Aorta (tissue), 5 donors: ENCODE data around the gene ATAD1. TPM values are rescaled to one million over a fixed set of nuclear protein-coding genes. Genes with fewer than 3 reads are reported as not detected.

Experiments used
- ATAC-seq: fragments of 200-7000 bp; cut with Tn5 transposase; one replicate; pipeline ENCODE4 v1.9.1; 2022; ENCODE audit warnings: moderate library complexity; ENCODE audit not compliant: low FRiP score
- DNase-seq, 2 donors: peaks; one replicate each; pipeline ENCODE4 v3.0.0-alpha.2; 2020
- H3K27ac ChIP-seq, 2 donors: one replicate each; pipeline ENCODE4 v1.5.1; 2013; ENCODE audit warnings: low read length in 2 of 2, mild to moderate bottlenecking in 2 of 2, moderate library complexity in 2 of 2, control low read depth in 1 of 2, inconsistent platforms in 1 of 2, low read depth in 1 of 2
- H3K27me3 ChIP-seq, 2 donors: one replicate each; pipeline ENCODE4 v1.6.1; 2013; ENCODE audit warnings: control low read depth in 1 of 2, low read length in 1 of 2, mild to moderate bottlenecking in 1 of 2, moderate library complexity in 1 of 2; ENCODE audit not compliant: insufficient read depth in 2 of 2, control insufficient read depth in 1 of 2
- H3K36me3 ChIP-seq, 2 donors: one replicate each; pipeline ENCODE4 v1.6.1; 2013; ENCODE audit warnings: control low read depth in 1 of 2, low read length in 1 of 2, mild to moderate bottlenecking in 1 of 2; ENCODE audit not compliant: insufficient read depth in 2 of 2, control insufficient read depth in 1 of 2
- H3K4me1 ChIP-seq, 2 donors: one replicate each; pipeline ENCODE4 v1.6.1; 2013; ENCODE audit warnings: low read length in 2 of 2, control low read depth in 1 of 2, mild to moderate bottlenecking in 1 of 2, moderate library complexity in 1 of 2; ENCODE audit not compliant: insufficient read depth in 2 of 2, control insufficient read depth in 1 of 2
- H3K4me3 ChIP-seq, 2 donors: one replicate each; pipeline ENCODE4 v1.5.1; 2013; ENCODE audit warnings: low read length in 2 of 2, control low read depth in 1 of 2, mild to moderate bottlenecking in 1 of 2
- H3K9me3 ChIP-seq: one replicate; pipeline ENCODE4 v1.6.1; 2013; ENCODE audit warnings: mild to moderate bottlenecking, low read length; ENCODE audit not compliant: control insufficient read depth
- WGBS, 2 donors: extraction: QIAGEN DNeasy Blood & Tissue Kit; methylation state at CpG; one replicate each; pipeline ENCODE4 v1.1.7; 2013; 5-methylcytosine and 5-hydroxymethylcytosine counted together
- intact Hi-C, 2 donors: fragments of 100-400 bp; cut with DNase I; formaldehyde crosslinking; loops; one replicate each; pipeline versions ENCODE4 v1.14.2 to v1.15.0; 2022
- polyA plus RNA-seq, 2 donors: library from polyadenylated mRNA; stranded (reverse); fragments of 200-250 nt; gene quantifications; one replicate each; pipeline ENCODE4 v1.2.3, GENCODE V29; 2013
- total RNA-seq, 2 donors: library from RNA; stranded (reverse); fragmentation: NEBNext Ultra II Directional; extraction: Animal tissue kit (Norgen Biotek cat#: 25700); gene quantifications; one replicate each; pipeline ENCODE4 v1.2.1, GENCODE V29; 2021
- donor health status: healthy with polysubstance abuse.
- donor health status: Bipolar disorder and iron deficiency.
- donor health status: DM: no; HTN: no; CAD: no.
- donor health status: DM: no; HTN: no; CAD: no.
- donor health status: DM: yes; HTN: yes; CAD: no.

Gene ATAD1
- total and polyA plus RNA-seq, 4 donors, result 18.8 to 43.4 (median 32.1) TPM

DNA sequence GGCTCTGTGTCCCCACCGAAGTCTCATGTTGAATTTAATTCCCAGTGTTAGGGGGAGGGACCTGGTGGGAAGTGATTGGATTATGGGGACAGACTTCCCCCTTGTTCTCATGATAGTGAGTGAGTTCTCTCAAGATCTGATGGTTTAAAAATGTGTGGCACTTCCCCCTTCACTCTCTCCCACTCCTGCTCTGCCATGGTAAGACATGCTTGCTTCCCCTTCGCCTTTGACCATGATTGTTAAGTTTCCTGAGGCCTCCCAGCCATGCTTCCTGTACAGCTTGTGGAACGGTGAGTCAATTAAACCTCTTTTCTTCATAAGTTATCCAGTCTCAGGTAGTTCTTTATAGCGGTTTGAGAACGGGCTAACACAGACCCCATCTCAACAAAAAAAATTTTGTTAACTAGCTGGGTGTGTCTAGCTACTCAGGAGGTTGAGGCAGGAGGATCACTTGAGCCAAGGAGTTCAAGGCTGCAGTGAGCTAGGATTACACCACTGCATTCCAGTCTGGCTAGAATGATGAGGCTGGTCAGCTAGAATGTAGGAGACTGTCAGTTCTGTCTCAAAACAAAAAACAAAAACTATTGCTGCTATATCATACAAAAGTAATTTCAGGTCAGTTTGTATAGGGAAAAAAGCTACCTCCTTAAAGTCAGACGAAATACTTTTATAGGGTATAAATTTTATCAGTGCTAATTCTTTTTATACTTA is 57.7 kb downstream of the ATAD1 start:
- DNase-seq, result no peak
- H3K4me1 ChIP-seq, result no peaks in the 10 kb centered on the region
- no peak overlapping the region for H3K4me3 ChIP-seq
- 87% methylated on average over 6 of the region's 6 CpGs for WGBS, 2 donors
- H3K27ac ChIP-seq, result no peak overlapping the region
- no peak for ATAC-seq
- H3K36me3 ChIP-seq, result peaks cover 0 to 4% of the 10 kb centered on the region in 2 donors
- intact Hi-C loops, result no loop called here
- H3K27me3 ChIP-seq, result no peaks in the 10 kb centered on the region
- no peaks in the 10 kb centered on the region for H3K9me3 ChIP-seq

- Histone ChIP-seq H3K9me3 (no peaks in the 10 kb centered on the region), H3K4me1 (no peaks in the 10 kb centered on the region), H3K27me3 (no peaks in the 10 kb centered on the region), H3K27ac (no peak overlapping the region), H3K4me3 (no peak overlapping the region), H3K36me3 (peaks cover 0 to 4% of the 10 kb centered on the region in 2 donors)
- ATAC-seq (no peak), DNase-seq (no peak)
- intact Hi-C loops, result no loop called here
Observed at GRCh38 chr10:87759551-87759950, 58.5 kb downstream of the ATAD1 start.

DNA sequence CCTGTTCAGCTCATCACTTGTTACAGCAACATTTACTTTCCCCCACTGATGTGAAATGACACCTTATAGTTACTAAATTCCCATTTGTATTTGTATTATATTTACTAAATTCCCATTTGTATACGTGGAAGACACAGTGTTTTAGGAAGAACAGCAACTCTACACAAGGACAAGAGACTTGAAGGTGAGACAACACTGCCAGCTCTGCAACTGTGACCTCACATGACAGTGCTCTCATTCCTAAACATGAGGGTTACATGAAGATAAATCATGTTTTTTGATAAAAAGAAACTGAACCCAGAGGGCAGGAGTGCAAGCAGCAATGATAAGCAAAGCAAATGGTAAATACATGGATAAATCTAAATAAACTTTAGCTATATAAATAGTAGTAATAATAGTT is 60.3 kb downstream of the ATAD1 start:
- intact Hi-C loops, result no loop called here
- DNase-seq, result no peak
- WGBS, 2 donors, result 89 to 93% methylated on average over 1 of the region's 1 CpG
- no peak overlapping the region for H3K4me3 ChIP-seq
- H3K27ac ChIP-seq, result no peak overlapping the region
- H3K9me3 ChIP-seq, result no peaks in the 10 kb centered on the region
- no peak for ATAC-seq
- H3K4me1 ChIP-seq, result no peaks in the 10 kb centered on the region
- no peaks in the 10 kb centered on the region for H3K27me3 ChIP-seq
- peaks cover 0 to 4% of the 10 kb centered on the region in 2 donors for H3K36me3 ChIP-seq

GRCh38 chr10:87753995-87754866 is 63.8 kb downstream of the ATAD1 start:
- ATAC-seq (no peak), DNase-seq (no peak)
- Histone ChIP-seq H3K4me3 (no peak overlapping the region), H3K27ac (no peak overlapping the region), H3K36me3 (peaks cover 0 to 4% of the 10 kb centered on the region in 2 donors), H3K27me3 (no peaks in the 10 kb centered on the region), H3K9me3 (no peaks in the 10 kb centered on the region), H3K4me1 (no peaks in the 10 kb centered on the region)
- intact Hi-C loops, result no loop called here
- 91% methylated on average over 8 of the region's 8 CpGs for WGBS, 2 donors

- ATAC-seq, result no peak
- Histone ChIP-seq H3K36me3 (peaks cover 0 to 4% of the 10 kb centered on the region in 2 donors), H3K27ac (no peak overlapping the region), H3K9me3 (no peaks in the 10 kb centered on the region), H3K27me3 (no peaks in the 10 kb centered on the region), H3K4me3 (no peak overlapping the region), H3K4me1 (no peaks in the 10 kb centered on the region)
- intact Hi-C loops, result no loop called here
- DNase-seq, result no peak
- 82 to 86% methylated on average over 2 of the region's 2 CpGs for WGBS, 2 donors
Observed at GRCh38 chr10:87752566-87752965, 65.5 kb downstream of the ATAD1 start.

DNA sequence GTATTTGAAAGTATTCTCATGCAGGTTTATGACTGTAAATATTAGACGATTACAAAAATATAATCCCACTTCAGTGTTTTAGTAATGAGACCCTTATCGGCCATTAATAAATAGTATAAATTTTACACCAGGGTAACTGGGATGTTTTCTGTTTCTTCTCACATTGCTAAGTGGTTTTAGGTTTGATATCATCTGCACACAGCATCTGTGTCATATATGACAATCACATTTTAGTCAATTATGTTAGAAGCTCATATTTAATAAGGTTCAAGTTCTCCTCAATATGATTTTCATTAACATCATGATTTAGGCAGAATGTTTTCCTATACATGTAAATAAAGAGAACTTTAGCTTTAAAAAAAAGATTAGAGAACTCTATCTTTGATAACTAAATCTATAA is 66.8 kb downstream of the ATAD1 start:
- H3K9me3 ChIP-seq, result no peaks in the 10 kb centered on the region
- no peak overlapping the region for H3K27ac ChIP-seq
- no peak for DNase-seq
- no peaks in the 10 kb centered on the region for H3K27me3 ChIP-seq
- intact Hi-C loops, result no loop called here
- H3K4me1 ChIP-seq, result no peaks in the 10 kb centered on the region
- WGBS, 2 donors, result 94 to 97% methylated on average over 2 of the region's 2 CpGs
- no peak overlapping the region for H3K4me3 ChIP-seq
- no peak for ATAC-seq
- peaks cover 0 to 4% of the 10 kb centered on the region in 2 donors for H3K36me3 ChIP-seq

DNA sequence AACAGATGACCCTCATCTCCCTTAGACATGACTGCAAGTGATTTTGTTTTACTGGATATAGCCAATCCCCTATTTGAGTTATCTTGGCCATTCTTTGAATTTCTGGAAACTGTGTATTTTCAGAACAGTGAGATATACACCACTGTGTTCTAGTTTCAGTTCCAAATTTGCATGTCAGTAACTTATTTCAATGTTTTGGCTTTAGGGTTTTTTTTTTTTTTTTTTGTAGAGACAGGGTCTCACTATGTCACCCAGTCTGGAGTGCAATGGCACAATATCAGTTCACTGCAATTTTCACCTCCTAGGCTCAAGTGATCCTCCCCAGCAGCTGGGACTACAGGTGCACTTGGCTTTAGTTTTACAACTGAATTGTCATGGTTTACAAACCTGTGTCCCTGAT is 67.2 kb downstream of the ATAD1 start:
- intact Hi-C loops, result no loop called here
- no peak overlapping the region for H3K4me3 ChIP-seq
- H3K27ac ChIP-seq, result no peak overlapping the region
- no peak for DNase-seq
- peaks cover 0 to under 1% of the 10 kb centered on the region in 2 donors for H3K36me3 ChIP-seq
- no peaks in the 10 kb centered on the region for H3K4me1 ChIP-seq
- ATAC-seq, result no peak
- no peaks in the 10 kb centered on the region for H3K9me3 ChIP-seq
- no peaks in the 10 kb centered on the region for H3K27me3 ChIP-seq

DNA sequence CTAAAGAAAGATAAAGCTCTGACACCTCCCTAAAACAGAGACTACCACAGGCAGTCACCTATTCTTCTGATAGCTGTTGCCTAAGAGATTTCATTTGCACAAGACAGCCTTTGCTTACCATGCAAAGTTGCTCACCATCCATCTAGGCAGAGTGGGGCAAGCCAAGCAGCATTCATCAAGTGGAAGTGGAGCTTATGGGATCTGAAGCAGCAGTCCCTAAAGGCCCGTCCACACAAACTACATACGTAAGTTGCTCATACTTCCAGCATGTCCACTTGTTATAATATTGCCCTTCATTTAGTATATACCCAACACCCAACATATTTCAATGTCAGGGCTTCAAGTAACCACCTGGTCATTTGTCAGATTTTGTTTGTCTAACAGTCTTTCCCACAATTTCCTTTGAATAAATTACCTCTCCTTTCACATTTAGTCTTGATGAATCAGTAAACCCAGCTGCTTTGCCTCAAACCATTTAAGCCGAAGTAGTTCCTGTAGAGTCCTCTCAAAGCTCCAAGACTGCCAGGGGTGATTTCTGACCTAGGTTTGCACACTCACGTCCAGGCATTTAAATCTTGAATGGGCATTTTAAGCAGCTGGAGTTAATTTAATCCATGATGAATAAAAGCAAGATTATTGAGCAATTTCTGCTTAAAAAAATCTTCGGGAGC is 67.9 kb downstream of the ATAD1 start:
- no peak overlapping the region for H3K4me3 ChIP-seq
- H3K36me3 ChIP-seq, result no peaks in the 10 kb centered on the region
- intact Hi-C loops, result no loop called here
- ATAC-seq (no peak), DNase-seq (no peak)
- no peak overlapping the region for H3K27ac ChIP-seq
- H3K27me3 ChIP-seq, result no peaks in the 10 kb centered on the region
- no peaks in the 10 kb centered on the region for H3K9me3 ChIP-seq
- H3K4me1 ChIP-seq, result no peaks in the 10 kb centered on the region
- 52 to 57% methylated on average over 5 of the region's 5 CpGs for WGBS, 2 donors
